Ishikawa (cell line): ENCODE measurements around the gene RPA1.

Experiments used
- EP300 ChIP-seq: IDR thresholded peaks from 2 replicates; pipeline ENCODE4 v1.6.1; 2012; ENCODE audit warnings: borderline replicate concordance
- MAX ChIP-seq: IDR thresholded peaks from 2 replicates; pipeline ENCODE4 v1.6.1; 2012
- RAD21 ChIP-seq: IDR thresholded peaks from 2 replicates; pipeline ENCODE4 v1.6.1; 2012; ENCODE audit warnings: low read depth
- YY1 ChIP-seq: IDR thresholded peaks from 2 replicates; pipeline ENCODE4 v1.6.1; 2012; ENCODE audit warnings: low read depth

- TF ChIP-seq EP300 (no peak), RAD21 (peak; percentile 32; the same call in 1 of the 2 replicates), YY1 (no peak), MAX (no peak)
Measured at GRCh38 chr17:1882836-1883235, 53.0 kb downstream of the RPA1 start.
